Neural cell (in vitro differentiated cells): Measurements from ENCODE around the gene IGFBP2. TPM values are rescaled to one million over a fixed set of nuclear protein-coding genes. Genes with fewer than 3 reads are reported as not detected.

Source experiments
- H2AFZ ChIP-seq: fragments of 200-600, 300-800 bp; sonication (generic), shearing (Covaris generic); 2 replicates; pipeline ENCODE4 v1.6.0; 2014; ENCODE audit warnings: low read depth, mild to moderate bottlenecking, antibody characterized with exemption, low read length, moderate library complexity
- H3F3A ChIP-seq: fragments of 200-600 bp; shearing (Covaris generic); 2 replicates; pipeline ENCODE4 v1.6.1; 2016; ENCODE audit warnings: mild to moderate bottlenecking, moderate library complexity, mixed read lengths, antibody characterized with exemption, low read length; ENCODE audit not compliant: insufficient read depth, poor library complexity, severe bottlenecking
- H3K27ac ChIP-seq: fragments of 200-600, 300-800 bp; sonication (generic), shearing (Covaris generic); 2 replicates; pipeline ENCODE4 v1.5.1; 2014; ENCODE audit warnings: mild to moderate bottlenecking, low read length, moderate library complexity
- H3K27me3 ChIP-seq: fragments of 300-800, 200-600 bp; sonication (generic), shearing (Covaris generic); 2 replicates; pipeline ENCODE4 v1.6.0; 2014; ENCODE audit warnings: mild to moderate bottlenecking, low read depth, low read length, moderate library complexity; ENCODE audit not compliant: insufficient read depth
- H3K36me3 ChIP-seq: fragments of 300-800, 200-600 bp; sonication (generic), shearing (Covaris generic); 2 replicates; pipeline ENCODE4 v1.5.1; 2014; ENCODE audit warnings: mild to moderate bottlenecking, antibody characterized with exemption, low read length, moderate library complexity; ENCODE audit not compliant: insufficient read depth
- H3K4me2 ChIP-seq: fragments of 300-800, 200-600 bp; sonication (generic), shearing (Covaris generic); 2 replicates; pipeline ENCODE4 v1.6.0; 2014; ENCODE audit warnings: mild to moderate bottlenecking, low read length
- H3K4me3 ChIP-seq: fragments of 300-800, 200-600 bp; sonication (generic), shearing (Covaris generic); 2 replicates; pipeline ENCODE4 v1.5.1; 2014; ENCODE audit warnings: mild to moderate bottlenecking, low read length, moderate library complexity
- H3K79me2 ChIP-seq: fragments of 200-600 bp; shearing (Covaris generic); replicated peaks from 2 replicates; pipeline ENCODE4 v1.6.0; 2014; ENCODE audit warnings: mild to moderate bottlenecking, low read length, moderate library complexity; ENCODE audit not compliant: insufficient read depth
- H3K9ac ChIP-seq: fragments of 300-800, 200-600 bp; sonication (generic), shearing (Covaris generic); 2 replicates; pipeline ENCODE4 v1.6.1; 2016; ENCODE audit warnings: mild to moderate bottlenecking, low read length, mixed read lengths
- H3K9me2 ChIP-seq: fragments of 200-600 bp; shearing (Covaris generic); 2 replicates; pipeline ENCODE4 v1.6.1; 2016; ENCODE audit warnings: mild to moderate bottlenecking, low read length, mixed read lengths; ENCODE audit not compliant: insufficient read depth
- H3K9me3 ChIP-seq: fragments of 200-600, 300-800 bp; sonication (generic), shearing (Covaris generic); 2 replicates; pipeline ENCODE4 v1.6.1; 2016; ENCODE audit warnings: mild to moderate bottlenecking, mixed run types, low read length, moderate library complexity, mixed read lengths
- H4K20me1 ChIP-seq: fragments of 200-600 bp; shearing (Covaris generic); 2 replicates; pipeline ENCODE4 v1.6.1; 2016; ENCODE audit warnings: mild to moderate bottlenecking, mixed run types; ENCODE audit not compliant: insufficient read depth
- CTCF ChIP-seq: fragments of 450-650 bp; IDR thresholded peaks from 2 replicates; pipeline ENCODE4 v1.5.1; 2014; ENCODE audit warnings: antibody characterized with exemption, mild to moderate bottlenecking, moderate library complexity; ENCODE audit not compliant: poor library complexity, severe bottlenecking
- EP300 ChIP-seq: fragments of 450-650 bp; conservative IDR thresholded peaks from 2 replicates; pipeline ENCODE4 v1.6.1; 2014; ENCODE audit warnings: antibody characterized with exemption, mild to moderate bottlenecking, moderate library complexity; ENCODE audit not compliant: poor library complexity, severe bottlenecking
- EZH2 ChIP-seq: fragments of 200-600, 300-800 bp; shearing (Covaris generic), sonication (generic); IDR thresholded peaks from 2 replicates; pipeline ENCODE4 v1.6.1; 2014; ENCODE audit warnings: antibody characterized with exemption, low read length, borderline replicate concordance, mild to moderate bottlenecking; ENCODE audit not compliant: insufficient read depth, poor library complexity, severe bottlenecking
- MXI1 ChIP-seq: fragments of 450-650 bp; conservative IDR thresholded peaks from 2 replicates; pipeline ENCODE4 v1.6.1; 2014; ENCODE audit warnings: antibody characterized with exemption, mild to moderate bottlenecking; ENCODE audit not compliant: poor library complexity, severe bottlenecking
- POLR2AphosphoS5 ChIP-seq: IDR thresholded peaks from 2 replicates; pipeline ENCODE4 v1.6.1; 2012
- RAD21 ChIP-seq: fragments of 450-650 bp; conservative IDR thresholded peaks from 2 replicates; pipeline ENCODE4 v1.6.1; 2014; ENCODE audit warnings: antibody characterized with exemption, mild to moderate bottlenecking, moderate library complexity
- REST ChIP-seq: IDR thresholded peaks from 2 replicates; pipeline ENCODE4 v1.6.1; 2012; ENCODE audit warnings: borderline replicate concordance
- SMC3 ChIP-seq: fragments of 450-650 bp; conservative IDR thresholded peaks from 2 replicates; pipeline ENCODE4 v1.6.1; 2014; ENCODE audit warnings: antibody characterized with exemption, mild to moderate bottlenecking, moderate library complexity; ENCODE audit not compliant: poor library complexity
- TAF1 ChIP-seq: IDR thresholded peaks from 2 replicates; pipeline ENCODE4 v1.6.1; 2012; ENCODE audit warnings: low read depth
- polyA plus RNA-seq: library from polyadenylated mRNA; depleted of rRNA; stranded (reverse); fragments of >200 nt; gene quantifications from 2 replicates; pipeline ENCODE4 v1.2.3, GENCODE V29; 2014

IGFBP2 gene
- polyA plus RNA-seq, 1 donor from 2014 or later, result 150 TPM

- Histone ChIP-seq H3K9me3 (no peaks in the 10 kb centered on the region), H3K4me2 (no peak overlapping the region), H4K20me1 (no peaks in the 10 kb centered on the region), H3K27ac (no peak overlapping the region), H3K36me3 (no peaks in the 10 kb centered on the region), H3K9ac (no peak overlapping the region), H3F3A (no peaks in the 10 kb centered on the region), H3K4me3 (no peak overlapping the region), H2AFZ (no peak overlapping the region), H3K27me3 (no peaks in the 10 kb centered on the region), H3K9me2 (no peaks in the 10 kb centered on the region), H3K79me2 (no peaks in the 10 kb centered on the region)
- TF ChIP-seq MXI1 (no peak), CTCF (no peak), RAD21 (no peak), POLR2AphosphoS5 (no peak), TAF1 (no peak), REST (no peak), SMC3 (no peak), EZH2 (no peak), EP300 (no peak)
These were observed 15.9 kb upstream of the IGFBP2 start for GRCh38 chr2:216617159-216617815.

- Histone ChIP-seq H3K27ac (no peak overlapping the region), H4K20me1 (no peaks in the 10 kb centered on the region), H3K9me2 (no peaks in the 10 kb centered on the region), H2AFZ (no peak overlapping the region), H3K9ac (no peak overlapping the region), H3F3A (no peaks in the 10 kb centered on the region), H3K4me2 (no peak overlapping the region), H3K36me3 (no peaks in the 10 kb centered on the region), H3K27me3 (no peaks in the 10 kb centered on the region), H3K4me3 (no peak overlapping the region), H3K9me3 (no peaks in the 10 kb centered on the region), H3K79me2 (no peaks in the 10 kb centered on the region)
- no peak for TF ChIP-seq MXI1
- TF ChIP-seq POLR2AphosphoS5, result no peak
- no peak for TF ChIP-seq EZH2
- TF ChIP-seq SMC3, result no peak
- TF ChIP-seq REST, result no peak
- no peak for TF ChIP-seq EP300
- no peak for TF ChIP-seq TAF1
- TF ChIP-seq RAD21, result no peak
- TF ChIP-seq CTCF, result no peak
These were observed 14.4 kb upstream of the IGFBP2 start for GRCh38 chr2:216618785-216619184.
